HepG2 (cell line): ENCODE data around the gene POP7. TPM values are rescaled to one million over a fixed set of nuclear protein-coding genes. Genes with fewer than 3 reads are reported as not detected.

Experiments
- ARNT2 ChIP-seq: sonication (generic); formaldehyde crosslinking; IDR thresholded peaks from 2 replicates; pipeline ENCODE4 v1.8.0; 2022; ENCODE audit warnings: mild to moderate bottlenecking, low read depth, missing genetic modification reagents, moderate library complexity
- CENPT ChIP-seq: sonication (generic); formaldehyde crosslinking; IDR thresholded peaks from 2 replicates; pipeline ENCODE4 v1.8.0; 2022; ENCODE audit warnings: low read depth, mild to moderate bottlenecking, moderate library complexity, missing genetic modification reagents
- FOXO1 ChIP-seq: sonication (generic); formaldehyde crosslinking; IDR thresholded peaks from 2 replicates; pipeline ENCODE4 v1.4.0; 2020; ENCODE audit warnings: missing genetic modification reagents
- HNRNPLL ChIP-seq: fragments of 200-400 bp; formaldehyde crosslinking; IDR thresholded peaks from 2 replicates; pipeline ENCODE4 v1.6.1; 2017; ENCODE audit warnings: mild to moderate bottlenecking, low read depth, low read length; ENCODE audit not compliant: poor library complexity, severe bottlenecking
- MXD3 ChIP-seq: IDR thresholded peaks from 2 replicates; pipeline ENCODE4 v1.6.1; 2016; ENCODE audit warnings: mild to moderate bottlenecking, missing biosample characterization, missing genetic modification reagents
- PHF21A ChIP-seq: sonication (generic); formaldehyde crosslinking; IDR thresholded peaks from 2 replicates; pipeline ENCODE4 v1.5.0; 2020; ENCODE audit warnings: mild to moderate bottlenecking, missing genetic modification reagents
- RBM39 ChIP-seq: fragments of 200-400 bp; formaldehyde crosslinking; IDR thresholded peaks from one replicate; pipeline ENCODE4 v1.6.1; 2018; ENCODE audit warnings: antibody characterized with exemption, mild to moderate bottlenecking, low read depth, low read length; ENCODE audit not compliant: poor library complexity, severe bottlenecking
- ZNF576 ChIP-seq: sonication (generic); formaldehyde crosslinking; IDR thresholded peaks from 2 replicates; pipeline ENCODE4 v1.4.0; 2020; ENCODE audit warnings: mild to moderate bottlenecking, missing genetic modification reagents
- polyA plus RNA-seq, 8 experiments: library from polyadenylated mRNA; depleted of rRNA in 3 of 8; stranded (reverse) in 7 of 8; unstranded in 1 of 8; fragments of >200 nt; fragmentation: Illumina TruSeq in 4 of 8; extraction: Trizol in 4 of 8; gene quantifications; 2 replicates each; pipeline versions ENCODE4 v1.2.1 to v1.2.3, GENCODE V29; 2011 to 2016; ENCODE audit warnings: low read depth in 4 of 8, missing spikeins in 1 of 8, mixed read lengths in 1 of 8; ENCODE audit not compliant: insufficient read depth in 1 of 8
- total RNA-seq, 5 experiments: library from RNA; depleted of rRNA; stranded (reverse); fragments of >200 nt; fragmentation: Illumina TruSeq; extraction: Trizol; gene quantifications; 2 replicates each; pipeline ENCODE4 v1.2.3, GENCODE V29; 2016; ENCODE audit warnings: low read depth in 1 of 5
- TF ChIP-seq, protein P1 (sequence below): sonication (generic); formaldehyde crosslinking; IDR thresholded peaks from 2 replicates; pipeline ENCODE4 v1.4.0; 2020; ENCODE audit warnings: mild to moderate bottlenecking, missing genetic modification reagents
- TF ChIP-seq, protein P2 (sequence below): sonication (generic); formaldehyde crosslinking; IDR thresholded peaks from 2 replicates; pipeline ENCODE4 v1.5.1; 2020; ENCODE audit warnings: missing genetic modification reagents, mild to moderate bottlenecking, borderline replicate concordance
- TF ChIP-seq, protein P3 (sequence below): sonication (generic); formaldehyde crosslinking; IDR thresholded peaks from 2 replicates; pipeline ENCODE4 v1.4.0; 2020; ENCODE audit warnings: mild to moderate bottlenecking, missing genetic modification reagents
- TF ChIP-seq, protein P4 (sequence below): sonication (generic); formaldehyde crosslinking; conservative IDR thresholded peaks from 2 replicates; pipeline ENCODE4 v1.4.0; 2020; ENCODE audit warnings: missing genetic modification reagents

POP7 gene
- total and polyA plus RNA-seq, 2 of the 13 experiments (the other 11 are each of a cell fraction or from before 2014, with no cell fraction given): 63.9 to 91.1 TPM

- TF ChIP-seq, protein P1, sequence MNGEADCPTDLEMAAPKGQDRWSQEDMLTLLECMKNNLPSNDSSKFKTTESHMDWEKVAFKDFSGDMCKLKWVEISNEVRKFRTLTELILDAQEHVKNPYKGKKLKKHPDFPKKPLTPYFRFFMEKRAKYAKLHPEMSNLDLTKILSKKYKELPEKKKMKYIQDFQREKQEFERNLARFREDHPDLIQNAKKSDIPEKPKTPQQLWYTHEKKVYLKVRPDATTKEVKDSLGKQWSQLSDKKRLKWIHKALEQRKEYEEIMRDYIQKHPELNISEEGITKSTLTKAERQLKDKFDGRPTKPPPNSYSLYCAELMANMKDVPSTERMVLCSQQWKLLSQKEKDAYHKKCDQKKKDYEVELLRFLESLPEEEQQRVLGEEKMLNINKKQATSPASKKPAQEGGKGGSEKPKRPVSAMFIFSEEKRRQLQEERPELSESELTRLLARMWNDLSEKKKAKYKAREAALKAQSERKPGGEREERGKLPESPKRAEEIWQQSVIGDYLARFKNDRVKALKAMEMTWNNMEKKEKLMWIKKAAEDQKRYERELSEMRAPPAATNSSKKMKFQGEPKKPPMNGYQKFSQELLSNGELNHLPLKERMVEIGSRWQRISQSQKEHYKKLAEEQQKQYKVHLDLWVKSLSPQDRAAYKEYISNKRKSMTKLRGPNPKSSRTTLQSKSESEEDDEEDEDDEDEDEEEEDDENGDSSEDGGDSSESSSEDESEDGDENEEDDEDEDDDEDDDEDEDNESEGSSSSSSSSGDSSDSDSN (CRISPR knock-in tag): peak; percentile 49; the same call in 1 of the 2 replicates
- TF ChIP-seq, protein P2, sequence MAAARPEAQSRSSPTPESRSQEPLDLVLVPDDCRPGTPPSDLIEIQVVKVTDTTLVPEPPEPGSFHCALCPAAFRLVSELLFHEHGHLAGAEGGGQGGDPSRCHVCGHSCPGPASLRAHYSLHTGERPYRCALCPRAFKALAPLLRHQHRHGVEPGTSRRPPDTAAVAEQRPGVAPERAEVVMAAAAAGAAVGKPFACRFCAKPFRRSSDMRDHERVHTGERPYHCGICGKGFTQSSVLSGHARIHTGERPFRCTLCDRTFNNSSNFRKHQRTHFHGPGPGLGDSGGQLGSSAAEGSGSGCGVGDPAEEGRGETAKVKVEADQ: 0 out of 2 replicates have a peak, but pooled peaks have one; percentile 33
- TF ChIP-seq, protein P3, sequence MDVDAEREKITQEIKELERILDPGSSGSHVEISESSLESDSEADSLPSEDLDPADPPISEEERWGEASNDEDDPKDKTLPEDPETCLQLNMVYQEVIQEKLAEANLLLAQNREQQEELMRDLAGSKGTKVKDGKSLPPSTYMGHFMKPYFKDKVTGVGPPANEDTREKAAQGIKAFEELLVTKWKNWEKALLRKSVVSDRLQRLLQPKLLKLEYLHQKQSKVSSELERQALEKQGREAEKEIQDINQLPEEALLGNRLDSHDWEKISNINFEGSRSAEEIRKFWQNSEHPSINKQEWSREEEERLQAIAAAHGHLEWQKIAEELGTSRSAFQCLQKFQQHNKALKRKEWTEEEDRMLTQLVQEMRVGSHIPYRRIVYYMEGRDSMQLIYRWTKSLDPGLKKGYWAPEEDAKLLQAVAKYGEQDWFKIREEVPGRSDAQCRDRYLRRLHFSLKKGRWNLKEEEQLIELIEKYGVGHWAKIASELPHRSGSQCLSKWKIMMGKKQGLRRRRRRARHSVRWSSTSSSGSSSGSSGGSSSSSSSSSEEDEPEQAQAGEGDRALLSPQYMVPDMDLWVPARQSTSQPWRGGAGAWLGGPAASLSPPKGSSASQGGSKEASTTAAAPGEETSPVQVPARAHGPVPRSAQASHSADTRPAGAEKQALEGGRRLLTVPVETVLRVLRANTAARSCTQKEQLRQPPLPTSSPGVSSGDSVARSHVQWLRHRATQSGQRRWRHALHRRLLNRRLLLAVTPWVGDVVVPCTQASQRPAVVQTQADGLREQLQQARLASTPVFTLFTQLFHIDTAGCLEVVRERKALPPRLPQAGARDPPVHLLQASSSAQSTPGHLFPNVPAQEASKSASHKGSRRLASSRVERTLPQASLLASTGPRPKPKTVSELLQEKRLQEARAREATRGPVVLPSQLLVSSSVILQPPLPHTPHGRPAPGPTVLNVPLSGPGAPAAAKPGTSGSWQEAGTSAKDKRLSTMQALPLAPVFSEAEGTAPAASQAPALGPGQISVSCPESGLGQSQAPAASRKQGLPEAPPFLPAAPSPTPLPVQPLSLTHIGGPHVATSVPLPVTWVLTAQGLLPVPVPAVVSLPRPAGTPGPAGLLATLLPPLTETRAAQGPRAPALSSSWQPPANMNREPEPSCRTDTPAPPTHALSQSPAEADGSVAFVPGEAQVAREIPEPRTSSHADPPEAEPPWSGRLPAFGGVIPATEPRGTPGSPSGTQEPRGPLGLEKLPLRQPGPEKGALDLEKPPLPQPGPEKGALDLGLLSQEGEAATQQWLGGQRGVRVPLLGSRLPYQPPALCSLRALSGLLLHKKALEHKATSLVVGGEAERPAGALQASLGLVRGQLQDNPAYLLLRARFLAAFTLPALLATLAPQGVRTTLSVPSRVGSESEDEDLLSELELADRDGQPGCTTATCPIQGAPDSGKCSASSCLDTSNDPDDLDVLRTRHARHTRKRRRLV: peak; percentile 20; the same call in 1 of the 2 replicates
- TF ChIP-seq ARNT2 (CRISPR knock-in tag): 0 out of 2 replicates have a peak, but pooled peaks have one; percentile 28
- TF ChIP-seq MXD3 (CRISPR knock-in tag): no peak
- peak; percentile 53 for TF ChIP-seq RBM39
- TF ChIP-seq ZNF576 (CRISPR knock-in tag): no peak
- no peak for TF ChIP-seq FOXO1 (CRISPR knock-in tag)
- peak; percentile 21 for TF ChIP-seq HNRNPLL
- no peak for TF ChIP-seq CENPT (CRISPR knock-in tag)
- TF ChIP-seq, protein P4, sequence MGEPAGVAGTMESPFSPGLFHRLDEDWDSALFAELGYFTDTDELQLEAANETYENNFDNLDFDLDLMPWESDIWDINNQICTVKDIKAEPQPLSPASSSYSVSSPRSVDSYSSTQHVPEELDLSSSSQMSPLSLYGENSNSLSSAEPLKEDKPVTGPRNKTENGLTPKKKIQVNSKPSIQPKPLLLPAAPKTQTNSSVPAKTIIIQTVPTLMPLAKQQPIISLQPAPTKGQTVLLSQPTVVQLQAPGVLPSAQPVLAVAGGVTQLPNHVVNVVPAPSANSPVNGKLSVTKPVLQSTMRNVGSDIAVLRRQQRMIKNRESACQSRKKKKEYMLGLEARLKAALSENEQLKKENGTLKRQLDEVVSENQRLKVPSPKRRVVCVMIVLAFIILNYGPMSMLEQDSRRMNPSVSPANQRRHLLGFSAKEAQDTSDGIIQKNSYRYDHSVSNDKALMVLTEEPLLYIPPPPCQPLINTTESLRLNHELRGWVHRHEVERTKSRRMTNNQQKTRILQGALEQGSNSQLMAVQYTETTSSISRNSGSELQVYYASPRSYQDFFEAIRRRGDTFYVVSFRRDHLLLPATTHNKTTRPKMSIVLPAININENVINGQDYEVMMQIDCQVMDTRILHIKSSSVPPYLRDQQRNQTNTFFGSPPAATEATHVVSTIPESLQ: no peak
- no peak for TF ChIP-seq PHF21A (CRISPR knock-in tag)
These were observed 31.4 kb upstream of the POP7 start (continued) for GRCh38 chr7:100674411-100675104.
